ENCODE results near the gene MRPS22.
"Not testable (repeated sequence)": the region's sequence is repeated elsewhere in the genome, so short reads cannot be mapped to it uniquely, and the experiment has no call there.

The MRPS22 gene

GRCh38 chr3:139396707-139397106 lies 52.9 kb downstream of the MRPS22 start:
- no peak for DNase-seq (ENCODE audit: low spot score)

GRCh38 chr3:139401155-139401554 lies 57.3 kb downstream of the MRPS22 start:
- not testable (repeated sequence) for DNase-seq (ENCODE audit: low spot score)

All from RKO (cell line).